Gastrocnemius medialis (tissue), 4 donors: ENCODE data around the gene LYRM9. TPM values are rescaled to one million over a fixed set of nuclear protein-coding genes. Genes with fewer than 3 reads are reported as not detected.
"Not testable (repeated sequence)": the region's sequence is repeated elsewhere in the genome, so short reads cannot be mapped to it uniquely, and the experiment has no call there.

Experiments used
- ATAC-seq, 2 donors: fragments of 150-250 bp; one replicate each; pipeline ENCODE4 v1.9.1; 2016
- DNase-seq, 2 donors: peaks; one replicate each; pipeline ENCODE4 v3.0.0-alpha.2; 2019
- H3K27ac ChIP-seq, 4 donors: fragments of 200-600 bp; sonication (generic); 1 replicate in 1 of 4; 2 replicates in 3 of 4; pipeline ENCODE4 v1.5.1; 2016 to 2018; ENCODE audit warnings: mild to moderate bottlenecking in 2 of 4, moderate library complexity in 1 of 4
- H3K27me3 ChIP-seq, 3 donors: fragments of 200-600 bp; sonication (generic) in 2 of 3; 1 replicate in 1 of 3; 2 replicates in 2 of 3; pipeline versions ENCODE4 v1.5.1 to v1.6.0; 2016 to 2019; ENCODE audit warnings: mild to moderate bottlenecking in 1 of 3, moderate library complexity in 1 of 3
- H3K36me3 ChIP-seq, 2 donors: fragments of 200-600 bp; sonication (generic) in 1 of 2; one replicate each; pipeline ENCODE4 v1.5.1; 2017 to 2018
- H3K4me1 ChIP-seq, 2 donors: fragments of 200-600 bp; sonication (generic) in 1 of 2; one replicate each; pipeline ENCODE4 v1.5.1; 2016 to 2017; ENCODE audit warnings: mild to moderate bottlenecking in 2 of 2
- H3K4me3 ChIP-seq, 4 donors: fragments of 200-600 bp; sonication (generic) in 3 of 4; 1 replicate in 1 of 4; 2 replicates in 3 of 4; pipeline ENCODE4 v1.5.1; 2016 to 2019; ENCODE audit warnings: mild to moderate bottlenecking in 2 of 4
- H3K9me3 ChIP-seq, 3 donors: fragments of 200-600 bp; sonication (generic) in 2 of 3; 1 replicate in 1 of 3; 2 replicates in 2 of 3; pipeline ENCODE4 v1.5.1; 2016 to 2019
- CTCF ChIP-seq, 5 experiments: fragments of 450-650 bp in 3 of 5; fragments of 200-600 bp in 2 of 5; sonication (generic) in 2 of 5; IDR thresholded peaks in 4 of 5; conservative IDR thresholded peaks in 1 of 5; 1 replicate in 4 of 5; 2 replicates in 1 of 5; pipeline ENCODE4 v1.5.1; 2016 to 2019; ENCODE audit warnings: antibody characterized with exemption in 5 of 5, mild to moderate bottlenecking in 3 of 5, moderate library complexity in 3 of 5
- POLR2A ChIP-seq, 2 donors: fragments of 450-650 bp; IDR thresholded peaks; one replicate each; pipeline ENCODE4 v1.6.1; 2017; ENCODE audit warnings: antibody characterized with exemption in 2 of 2, mild to moderate bottlenecking in 2 of 2, moderate library complexity in 2 of 2
- in situ Hi-C, 4 donors: fragments of 200-750 bp; cut with MboI; loops; one replicate each; pipeline versions ENCODE4 v1.15.0 to v1.8.0; 2017; ENCODE audit warnings: low sequenced_read_pairs in 4 of 4
- intact Hi-C: fragments of 100-400 bp; cut with DNase I; formaldehyde crosslinking; loops from one replicate; pipeline ENCODE4 v1.15.1; 2023; ENCODE audit warnings: low total_unique reads
- total RNA-seq, 4 donors: library from RNA; depleted of rRNA; stranded (reverse); fragments of >200 nt; gene quantifications; one replicate each; pipeline versions ENCODE4 v1.1.0 to v1.2.3, GENCODE V29; 2016

Gene LYRM9
- total RNA-seq, 4 donors from 2014 or later: 5.9 to 37.2 (median 9.6) TPM

- in situ Hi-C loops (no loop called here), intact Hi-C loops (no loop called here)
- H3K4me1 ChIP-seq: no peaks in the 10 kb centered on the region
Observed at GRCh38 chr17:27849474-27850185, 43.5 kb downstream of the LYRM9 start.

GRCh38 chr17:27848931-27849330 lies 44.2 kb downstream of the LYRM9 start:
- Histone ChIP-seq H3K27me3 (no peaks in the 10 kb centered on the region), H3K36me3 (no peaks in the 10 kb centered on the region), H3K27ac (no peak overlapping the region), H3K9me3 (no peaks in the 10 kb centered on the region), H3K4me1 (no peaks in the 10 kb centered on the region), H3K4me3 (no peak overlapping the region)
- intact Hi-C loops (no loop called here), in situ Hi-C loops (no loop called here)
- TF ChIP-seq POLR2A (IDR thresholded peaks at IDR 0.05) (no peak), CTCF (IDR thresholded peaks at IDR 0.05 in 4 of 5, conservative IDR thresholded peaks at IDR 0.05 in 1 of 5) (no peak)
- no peak for DNase-seq
- no peak for ATAC-seq

More at GRCh38 chr17:27849474-27850185, 43.5 kb downstream of the LYRM9 start:
- TF ChIP-seq CTCF (IDR thresholded peaks at IDR 0.05 in 4 of 5, conservative IDR thresholded peaks at IDR 0.05 in 1 of 5): no peak
- TF ChIP-seq POLR2A (IDR thresholded peaks at IDR 0.05): no peak
- no peak overlapping the region for H3K4me3 ChIP-seq
- H3K9me3 ChIP-seq: no peaks in the 10 kb centered on the region
- no peak for ATAC-seq
- no peaks in the 10 kb centered on the region for H3K36me3 ChIP-seq
- H3K27ac ChIP-seq: no peak overlapping the region
- H3K27me3 ChIP-seq: no peaks in the 10 kb centered on the region
- DNase-seq: no peak

- H3K4me3 ChIP-seq, H3K27ac ChIP-seq, H3K4me1 ChIP-seq, H3K36me3 ChIP-seq, intact Hi-C loops, ATAC-seq, DNase-seq, in situ Hi-C loops, H3K9me3 ChIP-seq, H3K27me3 ChIP-seq: not testable (repeated sequence)
Observed at GRCh38 chr17:27846808-27847307, 46.3 kb downstream of the LYRM9 start.

- Histone ChIP-seq H3K36me3 (no peaks in the 10 kb centered on the region), H3K4me3 (no peak overlapping the region), H3K27ac (no peak overlapping the region), H3K9me3 (no peaks in the 10 kb centered on the region), H3K4me1 (no peaks in the 10 kb centered on the region), H3K27me3 (no peaks in the 10 kb centered on the region)
- intact Hi-C loops (no loop called here), in situ Hi-C loops (no loop called here)
- TF ChIP-seq CTCF (IDR thresholded peaks at IDR 0.05 in 4 of 5, conservative IDR thresholded peaks at IDR 0.05 in 1 of 5): no peak
- TF ChIP-seq POLR2A (IDR thresholded peaks at IDR 0.05): no peak
- DNase-seq (no peak), ATAC-seq (no peak)
Observed at GRCh38 chr17:27846042-27846655, 47.0 kb downstream of the LYRM9 start.

- intact Hi-C loops (no loop called here), in situ Hi-C loops (no loop called here)
- Histone ChIP-seq H3K36me3 (no peaks in the 10 kb centered on the region), H3K27ac (no peak overlapping the region), H3K27me3 (no peaks in the 10 kb centered on the region), H3K9me3 (no peaks in the 10 kb centered on the region), H3K4me1 (no peaks in the 10 kb centered on the region), H3K4me3 (no peak overlapping the region)
- TF ChIP-seq CTCF (IDR thresholded peaks at IDR 0.05 in 4 of 5, conservative IDR thresholded peaks at IDR 0.05 in 1 of 5) (no peak), POLR2A (IDR thresholded peaks at IDR 0.05) (no peak)
- DNase-seq (no peak), ATAC-seq (no peak)
Observed at GRCh38 chr17:27845264-27846041, 47.7 kb downstream of the LYRM9 start.
